NCI-H2227 (cell line): ENCODE measurements around the gene USP16.

Experiments
- DNase-seq: peaks from one replicate; lab custom pipeline; 2025; ENCODE audit not compliant: unreplicated experiment; lab: John Stamatoyannopoulos, UW

USP16 gene

GRCh38 chr21:29082046-29082815 is 57.8 kb downstream of the USP16 start:
- no peak for DNase-seq

GRCh38 chr21:29083306-29083705 is 58.8 kb downstream of the USP16 start:
- DNase-seq, result no peak

DNA sequence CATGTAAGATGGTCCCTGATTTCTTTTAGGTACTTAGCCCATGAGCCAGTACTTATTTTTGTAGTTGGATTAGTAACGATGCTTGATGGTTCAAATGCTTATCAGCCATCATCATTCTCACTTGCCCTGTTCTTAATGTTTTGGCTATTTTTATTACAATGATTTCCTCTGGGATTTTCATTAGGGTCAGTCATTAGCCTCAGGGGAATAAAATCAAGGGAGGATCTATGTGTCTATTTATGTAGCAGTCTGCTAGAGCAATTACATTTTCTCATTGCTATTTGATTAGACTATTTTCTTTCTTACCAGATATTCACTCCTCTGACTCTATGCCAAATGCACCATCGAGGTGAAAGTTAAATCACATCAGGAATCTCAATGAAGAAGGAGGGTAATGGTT is 59.9 kb downstream of the USP16 start:
- no peak for DNase-seq

GRCh38 chr21:29085106-29085752 is 60.8 kb downstream of the USP16 start:
- DNase-seq, result no peak

DNA sequence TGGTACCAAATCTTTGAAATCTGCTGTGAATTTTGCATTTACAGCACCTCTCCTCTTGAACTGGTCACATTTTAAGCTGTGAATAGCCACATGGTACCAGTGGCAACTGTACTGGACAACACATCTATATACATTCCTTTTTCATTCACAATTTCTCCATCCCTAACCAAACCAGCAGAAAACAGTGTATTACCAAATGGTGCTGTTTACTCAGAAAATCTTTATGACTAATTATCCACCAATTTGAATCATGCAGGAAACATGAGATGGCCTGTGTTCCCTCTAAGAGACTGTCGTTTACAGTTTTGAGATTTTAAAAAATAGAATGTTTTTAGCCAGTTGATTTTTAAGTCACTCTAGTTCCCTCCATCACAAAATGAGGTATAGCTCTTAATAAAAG is 66.6 kb downstream of the USP16 start:
- DNase-seq, result no peak

DNA sequence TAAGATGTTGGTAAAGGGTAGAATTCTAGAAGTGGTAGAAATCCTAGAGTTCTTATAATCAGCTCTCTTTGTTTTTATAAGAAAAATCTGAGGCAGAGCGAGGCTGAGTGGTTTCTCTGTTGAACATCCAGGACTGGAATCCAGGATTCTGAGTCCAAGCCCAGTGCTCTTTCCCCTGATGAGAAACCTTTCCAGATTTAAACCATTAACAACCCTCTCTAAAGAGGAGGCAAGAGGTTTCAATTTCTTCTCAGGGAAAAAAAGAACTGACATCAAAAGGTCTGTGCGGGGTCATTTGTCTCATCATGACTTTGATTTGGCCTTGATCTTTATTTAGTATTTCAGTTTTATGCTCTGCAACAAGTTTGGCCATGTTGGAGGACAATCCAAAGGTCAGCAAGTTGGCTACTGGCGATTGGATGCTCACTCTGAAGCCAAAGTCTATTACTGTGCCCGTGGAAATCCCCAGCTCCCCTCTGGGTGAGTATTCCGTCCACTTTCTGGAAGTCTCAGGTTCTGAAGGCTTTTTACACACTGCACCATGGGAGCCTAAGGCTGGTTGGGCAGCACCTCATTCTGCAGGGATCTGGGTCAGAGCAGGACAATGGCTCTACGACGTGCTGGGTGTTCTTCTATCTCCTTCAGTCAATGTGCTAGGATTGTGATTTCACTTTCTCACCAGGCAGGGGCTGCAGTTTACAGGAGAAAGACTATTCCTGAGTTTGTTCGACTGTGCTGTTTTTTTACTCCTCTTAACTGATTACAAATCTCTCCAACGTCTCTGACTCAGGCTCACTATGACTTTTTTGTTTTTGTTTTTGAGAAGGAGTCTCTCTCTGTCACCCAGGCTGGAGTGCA is 67.9 kb downstream of the USP16 start:
- no peak for DNase-seq

DNA sequence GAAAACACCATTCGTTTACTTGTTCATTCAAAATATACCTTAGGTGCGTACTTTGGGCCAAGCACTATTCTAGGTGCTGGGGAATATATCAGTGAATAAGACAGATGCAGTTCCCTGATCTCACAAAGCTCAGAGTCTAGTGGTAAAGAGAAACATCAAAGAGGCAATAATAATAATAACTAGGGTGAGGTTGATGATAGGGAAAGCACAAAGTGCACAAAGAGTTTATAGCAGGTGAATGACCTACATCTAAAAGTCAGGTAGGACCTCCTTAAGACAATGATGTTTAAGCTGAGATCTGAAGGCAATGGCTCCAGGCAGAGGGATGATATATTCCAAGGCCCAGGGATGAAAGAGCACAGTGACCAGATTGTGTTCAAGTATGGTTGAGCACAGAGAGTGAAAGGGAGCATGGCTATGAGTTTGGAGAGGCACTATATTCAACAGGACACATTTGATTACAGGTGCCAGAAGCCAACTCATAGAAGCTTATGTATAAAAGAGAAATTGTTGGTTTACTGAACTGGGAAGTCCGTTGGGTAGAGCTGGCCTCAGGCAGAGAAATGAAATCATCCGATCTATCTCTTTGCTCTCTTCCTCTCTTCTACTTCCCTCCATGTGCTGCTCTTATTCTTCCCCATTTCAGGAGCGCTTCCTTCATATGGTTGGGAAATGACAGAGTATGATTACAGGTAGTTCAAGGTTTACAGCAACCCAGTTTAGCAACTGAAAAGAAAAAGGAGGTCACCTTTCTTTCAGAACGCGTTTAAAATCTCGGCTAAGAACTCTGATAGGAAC is 71.9 kb downstream of the USP16 start:
- no peak for DNase-seq

- no peak for DNase-seq
These were observed 73.7 kb downstream of the USP16 start for GRCh38 chr21:29098156-29098555.

GRCh38 chr21:29102791-29103257 is 78.4 kb downstream of the USP16 start:
- DNase-seq, result no peak
